CD14-positive monocyte (primary cell): ENCODE data around the gene PKNOX2. TPM values are rescaled to one million over a fixed set of nuclear protein-coding genes. Genes with fewer than 3 reads are reported as not detected.

Experiments
- DNase-seq, 3 donors: peaks; one replicate each; pipeline ENCODE4 v3.0.0-alpha.2; 2011 to 2022
- H2AFZ ChIP-seq: 2 replicates; pipeline ENCODE4 v1.6.0; 2012; ENCODE audit warnings: mild to moderate bottlenecking, low read depth, low read length, inconsistent platforms; ENCODE audit not compliant: insufficient read depth, poor library complexity, severe bottlenecking
- H3K27ac ChIP-seq, 2 donors: 1 replicate in 1 of 2; 2 replicates in 1 of 2; pipeline ENCODE4 v1.5.1; 2012 to 2013; ENCODE audit warnings: low read length in 2 of 2, control low read depth in 1 of 2, inconsistent platforms in 1 of 2, low read depth in 1 of 2, mild to moderate bottlenecking in 1 of 2
- H3K27me3 ChIP-seq, 2 donors: one replicate each; pipeline versions ENCODE4 v1.6.0 to v1.6.1; 2011 to 2013; ENCODE audit warnings: low read length in 2 of 2; ENCODE audit not compliant: control insufficient read depth in 2 of 2, insufficient read depth in 2 of 2
- H3K36me3 ChIP-seq, 2 donors: replicated peaks in 1 of 2; 1 replicate in 1 of 2; 2 replicates in 1 of 2; pipeline versions ENCODE4 v1.5.1 to v1.6.1; 2012 to 2013; ENCODE audit warnings: low read length in 2 of 2, control low read depth in 1 of 2, inconsistent platforms in 1 of 2, mild to moderate bottlenecking in 1 of 2; ENCODE audit not compliant: insufficient read depth in 2 of 2, control insufficient read depth in 1 of 2
- H3K4me1 ChIP-seq, 2 donors: 1 replicate in 1 of 2; 2 replicates in 1 of 2; pipeline versions ENCODE4 v1.5.1 to v1.6.1; 2012 to 2013; ENCODE audit warnings: low read length in 2 of 2, control low read depth in 1 of 2, inconsistent platforms in 1 of 2, mild to moderate bottlenecking in 1 of 2, moderate library complexity in 1 of 2; ENCODE audit not compliant: insufficient read depth in 2 of 2, control insufficient read depth in 1 of 2
- H3K4me2 ChIP-seq: replicated peaks from 2 replicates; pipeline ENCODE3; 2012; ENCODE audit warnings: low read length, moderate library complexity, mild to moderate bottlenecking; ENCODE audit not compliant: poor library complexity, severe bottlenecking; ENCODE audit errors: extremely low read depth
- H3K4me3 ChIP-seq, 3 experiments: fragments of 200-600 bp in 1 of 3; sonication (generic) in 1 of 3; replicated peaks in 1 of 3; 1 replicate in 2 of 3; 2 replicates in 1 of 3; pipeline ENCODE4 v1.5.1; 2011 to 2013; ENCODE audit warnings: low read length in 3 of 3, mild to moderate bottlenecking in 3 of 3, control low read depth in 2 of 3, low read depth in 2 of 3, inconsistent platforms in 1 of 3, moderate library complexity in 1 of 3
- H3K79me2 ChIP-seq: 2 replicates; pipeline ENCODE4 v1.6.0; 2012; ENCODE audit warnings: mild to moderate bottlenecking, control low read depth, inconsistent platforms, low read length, moderate library complexity; ENCODE audit not compliant: insufficient read depth
- H3K9ac ChIP-seq: 2 replicates; pipeline ENCODE4 v1.6.0; 2017; ENCODE audit warnings: low read length, mild to moderate bottlenecking; ENCODE audit not compliant: insufficient read depth, poor library complexity, severe bottlenecking
- H3K9me3 ChIP-seq, 2 donors: replicated peaks in 1 of 2; 1 replicate in 1 of 2; 2 replicates in 1 of 2; pipeline versions ENCODE4 v1.5.1 to v1.6.1; 2012 to 2013; ENCODE audit warnings: low read length in 2 of 2, control low read depth in 1 of 2; ENCODE audit not compliant: control insufficient read depth in 1 of 2, insufficient read depth in 1 of 2
- H4K20me1 ChIP-seq: 2 replicates; pipeline ENCODE4 v1.6.0; 2012; ENCODE audit warnings: mild to moderate bottlenecking, low read length, control low read depth, moderate library complexity; ENCODE audit not compliant: insufficient read depth
- H3K27ac Mint-ChIP-seq, 7 donors: one replicate each; pipeline ENCODE4 v1.8.0; 2020; ENCODE audit warnings: mild to moderate bottlenecking in 7 of 7, mixed read lengths in 7 of 7, moderate library complexity in 6 of 7, inconsistent platforms in 2 of 7
- H3K27me3 Mint-ChIP-seq, 3 donors: one replicate each; pipeline ENCODE4 v1.8.0; 2021 to 2022; ENCODE audit warnings: low read depth in 3 of 3, mild to moderate bottlenecking in 3 of 3, mixed read lengths in 3 of 3, moderate library complexity in 3 of 3, inconsistent platforms in 1 of 3
- H3K36me3 Mint-ChIP-seq, 2 donors: one replicate each; pipeline ENCODE4 v1.8.0; 2020; ENCODE audit warnings: mixed read lengths in 2 of 2, inconsistent platforms in 1 of 2, mild to moderate bottlenecking in 1 of 2
- H3K4me1 Mint-ChIP-seq: one replicate; pipeline ENCODE4 v1.8.0; 2020; ENCODE audit warnings: mild to moderate bottlenecking, mixed read lengths
- H3K4me3 Mint-ChIP-seq, 2 donors: one replicate each; pipeline ENCODE4 v1.8.0; 2020; ENCODE audit warnings: mild to moderate bottlenecking in 2 of 2, mixed read lengths in 2 of 2, moderate library complexity in 1 of 2
- H3K9me3 Mint-ChIP-seq, 7 donors: one replicate each; pipeline ENCODE4 v1.8.0; 2020 to 2022; ENCODE audit warnings: mixed read lengths in 7 of 7, mild to moderate bottlenecking in 6 of 7, moderate library complexity in 6 of 7, inconsistent platforms in 2 of 7
- WGBS: methylation state at CpG from one replicate; pipeline ENCODE4 v1.1.5; 2013; ENCODE audit warnings: missing lambda C conversion rate; ENCODE audit not compliant: insufficient coverage; 5-methylcytosine and 5-hydroxymethylcytosine counted together
- intact Hi-C, 2 donors: fragments of 100-400 bp; cut with micrococcal nuclease; formaldehyde crosslinking; loops; one replicate each; pipeline versions ENCODE4 v1.15.0 to v1.15.1; 2023
- polyA plus RNA-seq, 3 donors: library from polyadenylated mRNA; depleted of rRNA in 1 of 3; unstranded in 2 of 3; stranded (reverse) in 1 of 3; fragments of 300-500 nt in 2 of 3; fragments of >200 nt in 1 of 3; fragmentation: Illumina TruSeq in 2 of 3; gene quantifications; 1 replicate in 2 of 3; 2 replicates in 1 of 3; pipeline ENCODE4 v1.2.3, GENCODE V29; 2012 to 2021
- TF ChIP-seq, protein P1 (sequence below): fragments of 200-600 bp; IDR thresholded peaks from one replicate; pipeline ENCODE4 v1.8.0; 2022; ENCODE audit warnings: antibody characterized with exemption, mild to moderate bottlenecking

PKNOX2 gene
- polyA plus RNA-seq, 3 donors = not detected

- Histone ChIP-seq H3K9me3 (peaks cover 0 to 19% of the 10 kb centered on the region in 2 donors), H3K4me1 (peaks cover 3 to 13% of the 10 kb centered on the region in 2 donors), H3K27ac (no peak overlapping the region), H4K20me1 (no peaks in the 10 kb centered on the region), H3K27me3 (peaks cover 42 to 60% of the 10 kb centered on the region in 2 donors), H3K79me2 (no peaks in the 10 kb centered on the region), H3K4me2 (no peak overlapping the region), H2AFZ (no peak overlapping the region), H3K4me3 (no peak overlapping the region), H3K36me3 (no peaks in the 10 kb centered on the region), H3K9ac (no peak overlapping the region)
- TF ChIP-seq, protein P1, sequence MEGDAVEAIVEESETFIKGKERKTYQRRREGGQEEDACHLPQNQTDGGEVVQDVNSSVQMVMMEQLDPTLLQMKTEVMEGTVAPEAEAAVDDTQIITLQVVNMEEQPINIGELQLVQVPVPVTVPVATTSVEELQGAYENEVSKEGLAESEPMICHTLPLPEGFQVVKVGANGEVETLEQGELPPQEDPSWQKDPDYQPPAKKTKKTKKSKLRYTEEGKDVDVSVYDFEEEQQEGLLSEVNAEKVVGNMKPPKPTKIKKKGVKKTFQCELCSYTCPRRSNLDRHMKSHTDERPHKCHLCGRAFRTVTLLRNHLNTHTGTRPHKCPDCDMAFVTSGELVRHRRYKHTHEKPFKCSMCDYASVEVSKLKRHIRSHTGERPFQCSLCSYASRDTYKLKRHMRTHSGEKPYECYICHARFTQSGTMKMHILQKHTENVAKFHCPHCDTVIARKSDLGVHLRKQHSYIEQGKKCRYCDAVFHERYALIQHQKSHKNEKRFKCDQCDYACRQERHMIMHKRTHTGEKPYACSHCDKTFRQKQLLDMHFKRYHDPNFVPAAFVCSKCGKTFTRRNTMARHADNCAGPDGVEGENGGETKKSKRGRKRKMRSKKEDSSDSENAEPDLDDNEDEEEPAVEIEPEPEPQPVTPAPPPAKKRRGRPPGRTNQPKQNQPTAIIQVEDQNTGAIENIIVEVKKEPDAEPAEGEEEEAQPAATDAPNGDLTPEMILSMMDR = no peak
- no peak for DNase-seq
- Mint-ChIP-seq H3K27me3 (peaks cover 57 to 80% (median 67%) of the 10 kb centered on the region in 3 donors), H3K36me3 (peaks cover 0 to 7% of the 10 kb centered on the region in 2 donors), H3K4me3 (no peak overlapping the region), H3K4me1 (peaks cover 7% of the 10 kb centered on the region), H3K27ac (no peak overlapping the region), H3K9me3 (peaks cover 0 to 11% (median 8%) of the 10 kb centered on the region in 7 donors)
- intact Hi-C loops = no loop called here
- WGBS = 53% methylated on average over 3 of the region's 12 CpGs
These were observed 6.0 kb downstream of the PKNOX2 start for GRCh38 chr11:125170510-125171031.

DNA sequence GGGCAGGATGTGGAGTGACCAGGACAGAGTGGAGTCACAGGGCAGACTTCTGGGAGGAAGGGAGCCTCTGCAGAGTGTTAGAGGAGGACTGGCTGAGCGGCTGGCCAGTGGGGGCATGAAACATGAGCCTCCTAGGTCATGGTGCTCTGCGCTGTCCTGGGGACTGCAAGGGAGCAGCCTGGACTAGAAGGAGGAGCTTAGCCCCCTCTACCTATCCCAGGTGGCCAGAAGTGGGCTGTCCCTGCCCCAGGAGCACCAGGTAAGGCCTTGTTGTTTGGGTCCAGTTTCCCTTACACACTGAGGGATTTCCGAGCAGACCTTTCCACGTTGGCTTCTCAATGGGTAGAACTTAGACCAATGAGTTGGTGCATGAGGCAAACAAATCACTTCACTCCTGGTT lies 7.4 kb downstream of the PKNOX2 start:
- no peaks in the 10 kb centered on the region for H3K4me1 ChIP-seq
- H3K4me1 Mint-ChIP-seq = no peaks in the 10 kb centered on the region
- no peaks in the 10 kb centered on the region for H3K79me2 ChIP-seq
- 100% methylated on average over 2 of the region's 4 CpGs for WGBS
- intact Hi-C loops = no loop called here
- H3K9me3 ChIP-seq = peaks cover 0 to 7% of the 10 kb centered on the region in 2 donors
- H3K27me3 Mint-ChIP-seq = peaks cover 51 to 79% (median 58%) of the 10 kb centered on the region in 3 donors
- TF ChIP-seq, protein P1 = no peak
- peaks cover 0 to 3% (median 0%) of the 10 kb centered on the region in 7 donors for H3K9me3 Mint-ChIP-seq
- H3K27me3 ChIP-seq = peaks cover 29 to 54% of the 10 kb centered on the region in 2 donors
- no peak overlapping the region for H3K9ac ChIP-seq
- no peak for DNase-seq
- no peak overlapping the region for H2AFZ ChIP-seq
- H3K36me3 Mint-ChIP-seq = no peaks in the 10 kb centered on the region
- no peak overlapping the region for H3K4me2 ChIP-seq
- H3K27ac Mint-ChIP-seq = peak overlapping the region in 1 of 7 donors; percentile 44
- H3K27ac ChIP-seq = no peak overlapping the region
- no peaks in the 10 kb centered on the region for H4K20me1 ChIP-seq
- H3K4me3 ChIP-seq = no peak overlapping the region
- no peaks in the 10 kb centered on the region for H3K36me3 ChIP-seq
- no peak overlapping the region for H3K4me3 Mint-ChIP-seq
